HepG2 (cell line): ENCODE data around the gene CDK10. TPM values are rescaled to one million over a fixed set of nuclear protein-coding genes. Genes with fewer than 3 reads are reported as not detected.
A peak's percentile ranks its signal among the peaks of the same experiment; 100 is the strongest.

Experiments used
- ESRRA ChIP-seq: sonication (generic); formaldehyde crosslinking; IDR thresholded peaks from 2 replicates; pipeline ENCODE4 v1.5.1; 2020; ENCODE audit warnings: mild to moderate bottlenecking, low read depth, missing genetic modification reagents
- GZF1 ChIP-seq: sonication (generic); formaldehyde crosslinking; IDR thresholded peaks from 2 replicates; pipeline ENCODE4 v1.5.1; 2020; ENCODE audit warnings: mild to moderate bottlenecking, missing genetic modification reagents
- KDM2A ChIP-seq: sonication (generic); formaldehyde crosslinking; IDR thresholded peaks from 2 replicates; pipeline ENCODE4 v1.4.0; 2020; ENCODE audit warnings: low read depth, missing genetic modification reagents, borderline replicate concordance
- KDM4B ChIP-seq: sonication (generic); formaldehyde crosslinking; IDR thresholded peaks from 2 replicates; pipeline ENCODE4 v1.4.0; 2020; ENCODE audit warnings: missing genetic modification reagents
- NFIC ChIP-seq: IDR thresholded peaks from 2 replicates; pipeline ENCODE4 v1.6.1; 2012; ENCODE audit warnings: mild to moderate bottlenecking, low read length, inconsistent platforms
- SAP130 ChIP-seq: IDR thresholded peaks from 2 replicates; pipeline ENCODE4 v1.6.1; 2016; ENCODE audit warnings: low read depth
- SNAPC2 ChIP-seq: sonication (generic); formaldehyde crosslinking; IDR thresholded peaks from 2 replicates; pipeline ENCODE4 v1.8.1; 2022; ENCODE audit warnings: mild to moderate bottlenecking, missing genetic modification reagents
- SP5 ChIP-seq: IDR thresholded peaks from 2 replicates; pipeline ENCODE4 v1.6.1; 2016; ENCODE audit warnings: low read depth, borderline replicate concordance
- SRSF4 ChIP-seq: fragments of 200-400 bp; formaldehyde crosslinking; IDR thresholded peaks from one replicate; pipeline ENCODE4 v1.6.1; 2018; ENCODE audit warnings: mild to moderate bottlenecking, low read depth, low read length, moderate library complexity; ENCODE audit not compliant: poor library complexity, severe bottlenecking
- TAF15 ChIP-seq: fragments of 200-400 bp; formaldehyde crosslinking; IDR thresholded peaks from one replicate; pipeline ENCODE4 v1.6.1; 2018; ENCODE audit warnings: mild to moderate bottlenecking, low read depth, low read length; ENCODE audit not compliant: poor library complexity, severe bottlenecking
- ZNF138 ChIP-seq: sonication (generic); formaldehyde crosslinking; IDR thresholded peaks from 2 replicates; pipeline ENCODE4 v1.5.0; 2020; ENCODE audit warnings: mild to moderate bottlenecking, low read depth, missing genetic modification reagents
- ZNF263 ChIP-seq: sonication (generic); formaldehyde crosslinking; IDR thresholded peaks from 2 replicates; pipeline ENCODE4 v1.4.0; 2020; ENCODE audit warnings: missing genetic modification reagents
- ZNF441 ChIP-seq: sonication (generic); formaldehyde crosslinking; IDR thresholded peaks from 2 replicates; pipeline ENCODE4 v1.7.0; 2021; ENCODE audit warnings: missing genetic modification reagents, borderline replicate concordance
- ZNF546 ChIP-seq: sonication (generic); formaldehyde crosslinking; conservative IDR thresholded peaks from 2 replicates; pipeline ENCODE4 v1.8.1; 2023; ENCODE audit warnings: mild to moderate bottlenecking, missing genetic modification reagents
- ZNF788 ChIP-seq: sonication (generic); formaldehyde crosslinking; IDR thresholded peaks from 2 replicates; pipeline ENCODE4 v1.5.0; 2020; ENCODE audit warnings: mild to moderate bottlenecking, missing genetic modification reagents, borderline replicate concordance
- polyA plus RNA-seq, 8 experiments: library from polyadenylated mRNA; depleted of rRNA in 3 of 8; stranded (reverse) in 7 of 8; unstranded in 1 of 8; fragments of >200 nt; fragmentation: Illumina TruSeq in 4 of 8; extraction: Trizol in 4 of 8; gene quantifications; 2 replicates each; pipeline versions ENCODE4 v1.2.1 to v1.2.3, GENCODE V29; 2011 to 2016; ENCODE audit warnings: low read depth in 4 of 8, missing spikeins in 1 of 8, mixed read lengths in 1 of 8; ENCODE audit not compliant: insufficient read depth in 1 of 8
- total RNA-seq, 5 experiments: library from RNA; depleted of rRNA; stranded (reverse); fragments of >200 nt; fragmentation: Illumina TruSeq; extraction: Trizol; gene quantifications; 2 replicates each; pipeline ENCODE4 v1.2.3, GENCODE V29; 2016; ENCODE audit warnings: low read depth in 1 of 5
- TF ChIP-seq, protein P1 (sequence below): sonication (generic); formaldehyde crosslinking; IDR thresholded peaks from 2 replicates; pipeline ENCODE4 v1.4.0; 2020; ENCODE audit warnings: low read depth, mild to moderate bottlenecking, missing genetic modification reagents
- TF ChIP-seq, protein P2 (sequence below): sonication (generic); formaldehyde crosslinking; IDR thresholded peaks from 2 replicates; pipeline ENCODE4 v1.5.0; 2020; ENCODE audit warnings: mild to moderate bottlenecking, missing genetic modification reagents
- TF ChIP-seq, protein P3 (sequence below): sonication (generic); formaldehyde crosslinking; conservative IDR thresholded peaks from 2 replicates; pipeline ENCODE4 v1.4.0; 2020; ENCODE audit warnings: mild to moderate bottlenecking, missing genetic modification reagents, moderate library complexity
- TF ChIP-seq, protein P4 (sequence below): sonication (generic); formaldehyde crosslinking; IDR thresholded peaks from 2 replicates; pipeline ENCODE4 v1.4.0; 2020; ENCODE audit warnings: missing genetic modification reagents
- TF ChIP-seq, protein P5 (sequence below): sonication (generic); formaldehyde crosslinking; IDR thresholded peaks from 2 replicates; pipeline ENCODE4 v1.8.0; 2022; ENCODE audit warnings: mild to moderate bottlenecking, missing genetic modification reagents, moderate library complexity

Gene CDK10
- total and polyA plus RNA-seq, 2 of the 13 experiments (the other 11 are each of a cell fraction or from before 2014, with no cell fraction given): 2.5 to 3.9 TPM

DNA sequence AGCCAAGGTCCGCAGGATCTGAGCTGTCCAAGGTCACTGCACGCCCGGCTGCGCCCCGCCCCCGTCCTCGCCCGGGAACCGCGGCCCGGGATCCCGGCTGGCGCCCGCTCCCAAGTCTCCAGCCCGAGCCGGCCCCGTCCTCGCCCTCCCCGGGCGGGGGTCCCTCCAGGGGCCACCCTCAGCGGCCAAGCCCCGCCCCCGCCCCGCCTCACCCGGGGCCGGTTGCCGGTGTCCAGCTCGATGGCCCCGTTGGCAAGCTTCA, 34.0 kb downstream of the CDK10 start (continued):
- TF ChIP-seq, protein P1, sequence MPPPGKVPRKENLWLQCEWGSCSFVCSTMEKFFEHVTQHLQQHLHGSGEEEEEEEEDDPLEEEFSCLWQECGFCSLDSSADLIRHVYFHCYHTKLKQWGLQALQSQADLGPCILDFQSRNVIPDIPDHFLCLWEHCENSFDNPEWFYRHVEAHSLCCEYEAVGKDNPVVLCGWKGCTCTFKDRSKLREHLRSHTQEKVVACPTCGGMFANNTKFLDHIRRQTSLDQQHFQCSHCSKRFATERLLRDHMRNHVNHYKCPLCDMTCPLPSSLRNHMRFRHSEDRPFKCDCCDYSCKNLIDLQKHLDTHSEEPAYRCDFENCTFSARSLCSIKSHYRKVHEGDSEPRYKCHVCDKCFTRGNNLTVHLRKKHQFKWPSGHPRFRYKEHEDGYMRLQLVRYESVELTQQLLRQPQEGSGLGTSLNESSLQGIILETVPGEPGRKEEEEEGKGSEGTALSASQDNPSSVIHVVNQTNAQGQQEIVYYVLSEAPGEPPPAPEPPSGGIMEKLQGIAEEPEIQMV (CRISPR knock-in tag): peak; percentile 80; the same call in 1 of the 2 replicates
- TF ChIP-seq, protein P2, sequence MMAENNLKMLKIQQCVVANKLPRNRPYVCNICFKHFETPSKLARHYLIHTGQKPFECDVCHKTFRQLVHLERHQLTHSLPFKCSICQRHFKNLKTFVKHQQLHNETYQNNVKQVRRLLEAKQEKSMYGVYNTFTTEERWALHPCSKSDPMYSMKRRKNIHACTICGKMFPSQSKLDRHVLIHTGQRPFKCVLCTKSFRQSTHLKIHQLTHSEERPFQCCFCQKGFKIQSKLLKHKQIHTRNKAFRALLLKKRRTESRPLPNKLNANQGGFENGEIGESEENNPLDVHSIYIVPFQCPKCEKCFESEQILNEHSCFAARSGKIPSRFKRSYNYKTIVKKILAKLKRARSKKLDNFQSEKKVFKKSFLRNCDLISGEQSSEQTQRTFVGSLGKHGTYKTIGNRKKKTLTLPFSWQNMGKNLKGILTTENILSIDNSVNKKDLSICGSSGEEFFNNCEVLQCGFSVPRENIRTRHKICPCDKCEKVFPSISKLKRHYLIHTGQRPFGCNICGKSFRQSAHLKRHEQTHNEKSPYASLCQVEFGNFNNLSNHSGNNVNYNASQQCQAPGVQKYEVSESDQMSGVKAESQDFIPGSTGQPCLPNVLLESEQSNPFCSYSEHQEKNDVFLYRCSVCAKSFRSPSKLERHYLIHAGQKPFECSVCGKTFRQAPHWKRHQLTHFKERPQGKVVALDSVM (CRISPR knock-in tag): peak; percentile 40; the same call in 1 of the 2 replicates
- TF ChIP-seq, protein P3, sequence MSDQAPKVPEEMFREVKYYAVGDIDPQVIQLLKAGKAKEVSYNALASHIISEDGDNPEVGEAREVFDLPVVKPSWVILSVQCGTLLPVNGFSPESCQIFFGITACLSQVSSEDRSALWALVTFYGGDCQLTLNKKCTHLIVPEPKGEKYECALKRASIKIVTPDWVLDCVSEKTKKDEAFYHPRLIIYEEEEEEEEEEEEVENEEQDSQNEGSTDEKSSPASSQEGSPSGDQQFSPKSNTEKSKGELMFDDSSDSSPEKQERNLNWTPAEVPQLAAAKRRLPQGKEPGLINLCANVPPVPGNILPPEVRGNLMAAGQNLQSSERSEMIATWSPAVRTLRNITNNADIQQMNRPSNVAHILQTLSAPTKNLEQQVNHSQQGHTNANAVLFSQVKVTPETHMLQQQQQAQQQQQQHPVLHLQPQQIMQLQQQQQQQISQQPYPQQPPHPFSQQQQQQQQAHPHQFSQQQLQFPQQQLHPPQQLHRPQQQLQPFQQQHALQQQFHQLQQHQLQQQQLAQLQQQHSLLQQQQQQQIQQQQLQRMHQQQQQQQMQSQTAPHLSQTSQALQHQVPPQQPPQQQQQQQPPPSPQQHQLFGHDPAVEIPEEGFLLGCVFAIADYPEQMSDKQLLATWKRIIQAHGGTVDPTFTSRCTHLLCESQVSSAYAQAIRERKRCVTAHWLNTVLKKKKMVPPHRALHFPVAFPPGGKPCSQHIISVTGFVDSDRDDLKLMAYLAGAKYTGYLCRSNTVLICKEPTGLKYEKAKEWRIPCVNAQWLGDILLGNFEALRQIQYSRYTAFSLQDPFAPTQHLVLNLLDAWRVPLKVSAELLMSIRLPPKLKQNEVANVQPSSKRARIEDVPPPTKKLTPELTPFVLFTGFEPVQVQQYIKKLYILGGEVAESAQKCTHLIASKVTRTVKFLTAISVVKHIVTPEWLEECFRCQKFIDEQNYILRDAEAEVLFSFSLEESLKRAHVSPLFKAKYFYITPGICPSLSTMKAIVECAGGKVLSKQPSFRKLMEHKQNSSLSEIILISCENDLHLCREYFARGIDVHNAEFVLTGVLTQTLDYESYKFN (CRISPR knock-in tag): peak; percentile 49
- TF ChIP-seq, protein P4, sequence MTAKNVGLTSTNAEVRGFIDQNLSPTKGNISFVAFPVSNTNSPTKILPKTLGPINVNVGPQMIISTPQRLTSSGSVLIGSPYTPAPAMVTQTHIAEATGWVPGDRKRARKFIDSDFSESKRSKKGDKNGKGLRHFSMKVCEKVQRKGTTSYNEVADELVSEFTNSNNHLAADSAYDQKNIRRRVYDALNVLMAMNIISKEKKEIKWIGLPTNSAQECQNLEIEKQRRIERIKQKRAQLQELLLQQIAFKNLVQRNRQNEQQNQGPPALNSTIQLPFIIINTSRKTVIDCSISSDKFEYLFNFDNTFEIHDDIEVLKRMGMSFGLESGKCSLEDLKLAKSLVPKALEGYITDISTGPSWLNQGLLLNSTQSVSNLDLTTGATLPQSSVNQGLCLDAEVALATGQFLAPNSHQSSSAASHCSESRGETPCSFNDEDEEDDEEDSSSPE: peak; percentile 47
- peak; percentile 72 for TF ChIP-seq ESRRA
- TF ChIP-seq ZNF138: 0 out of 2 replicates have a peak, but pooled peaks have one; percentile 13
- TF ChIP-seq SAP130: peak; percentile 77; the same call in 1 of the 2 replicates
- peak; percentile 17; the same call in 1 of the 2 replicates for TF ChIP-seq ZNF788
- TF ChIP-seq TAF15: peak; percentile 40
- peak; percentile 65; the same call in 1 of the 2 replicates for TF ChIP-seq KDM2A (CRISPR knock-in tag)
- TF ChIP-seq SNAPC2 (CRISPR knock-in tag): peak; percentile 93
- 0 out of 2 replicates have a peak, but pooled peaks have one; percentile 6 for TF ChIP-seq ZNF263 (CRISPR knock-in tag)
- TF ChIP-seq, protein P5, sequence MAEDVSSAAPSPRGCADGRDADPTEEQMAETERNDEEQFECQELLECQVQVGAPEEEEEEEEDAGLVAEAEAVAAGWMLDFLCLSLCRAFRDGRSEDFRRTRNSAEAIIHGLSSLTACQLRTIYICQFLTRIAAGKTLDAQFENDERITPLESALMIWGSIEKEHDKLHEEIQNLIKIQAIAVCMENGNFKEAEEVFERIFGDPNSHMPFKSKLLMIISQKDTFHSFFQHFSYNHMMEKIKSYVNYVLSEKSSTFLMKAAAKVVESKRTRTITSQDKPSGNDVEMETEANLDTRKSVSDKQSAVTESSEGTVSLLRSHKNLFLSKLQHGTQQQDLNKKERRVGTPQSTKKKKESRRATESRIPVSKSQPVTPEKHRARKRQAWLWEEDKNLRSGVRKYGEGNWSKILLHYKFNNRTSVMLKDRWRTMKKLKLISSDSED (CRISPR knock-in tag): peak; percentile 21; the same call in 1 of the 2 replicates
- no peak for TF ChIP-seq KDM4B
- TF ChIP-seq GZF1 (CRISPR knock-in tag): peak; percentile 15; the same call in 1 of the 2 replicates
- TF ChIP-seq SRSF4: no peak
- TF ChIP-seq ZNF546 (CRISPR knock-in tag): 0 out of 2 replicates have a peak, but pooled peaks have one; percentile 84
- peak; percentile 51; the same call in 1 of the 2 replicates for TF ChIP-seq ZNF441 (CRISPR knock-in tag)
- peak; percentile 69 for TF ChIP-seq SP5 (CRISPR knock-in tag)
- no peak for TF ChIP-seq NFIC
